HepG2 (cell line): ENCODE results near the gene NSMCE1. TPM values are rescaled to one million over a fixed set of nuclear protein-coding genes. Genes with fewer than 3 reads are reported as not detected.

Experiments
- BCL6 ChIP-seq: IDR thresholded peaks from 2 replicates; pipeline ENCODE4 v1.6.1; 2016; ENCODE audit warnings: missing genetic modification reagents, missing compliant biosample characterization
- CEBPB ChIP-seq: IDR thresholded peaks from 2 replicates; pipeline ENCODE4 v1.6.1; 2011; ENCODE audit warnings: low read depth, low read length, improper control_type of control experiment, borderline replicate concordance
- DR1 ChIP-seq: sonication (generic); formaldehyde crosslinking; IDR thresholded peaks from 2 replicates; pipeline ENCODE4 v1.8.0; 2021; ENCODE audit warnings: mild to moderate bottlenecking, missing genetic modification reagents, inconsistent platforms
- FOXM1 ChIP-seq: sonication (generic); formaldehyde crosslinking; IDR thresholded peaks from 2 replicates; pipeline ENCODE4 v1.5.0; 2020; ENCODE audit warnings: missing genetic modification reagents
- HOXA3 ChIP-seq: sonication (generic); formaldehyde crosslinking; IDR thresholded peaks from 2 replicates; pipeline ENCODE4 v1.5.0; 2020; ENCODE audit warnings: missing genetic modification reagents
- HOXD1 ChIP-seq: sonication (generic); formaldehyde crosslinking; IDR thresholded peaks from 2 replicates; pipeline ENCODE4 v1.5.0; 2020; ENCODE audit warnings: missing genetic modification reagents
- NRL ChIP-seq: sonication (generic); formaldehyde crosslinking; IDR thresholded peaks from 2 replicates; pipeline ENCODE4 v1.5.0; 2020; ENCODE audit warnings: missing genetic modification reagents, mild to moderate bottlenecking, moderate library complexity, borderline replicate concordance
- PAF1 ChIP-seq: IDR thresholded peaks from 2 replicates; pipeline ENCODE4 v1.6.1; 2016; ENCODE audit warnings: missing genetic modification reagents, missing compliant biosample characterization
- PHF20 ChIP-seq: sonication (generic); formaldehyde crosslinking; IDR thresholded peaks from 2 replicates; pipeline ENCODE4 v1.5.0; 2020; ENCODE audit warnings: mild to moderate bottlenecking, missing genetic modification reagents
- STAG1 ChIP-seq: sonication (generic); formaldehyde crosslinking; IDR thresholded peaks from 2 replicates; pipeline ENCODE4 v1.4.0; 2020; ENCODE audit warnings: missing genetic modification reagents
- TOPORS ChIP-seq: sonication (generic); formaldehyde crosslinking; IDR thresholded peaks from 2 replicates; pipeline ENCODE4 v1.8.0; 2023; ENCODE audit warnings: mild to moderate bottlenecking, missing genetic modification reagents
- ZNF12 ChIP-seq: sonication (generic); formaldehyde crosslinking; IDR thresholded peaks from 2 replicates; pipeline ENCODE4 v1.5.0; 2020; ENCODE audit warnings: missing genetic modification reagents
- ZNF382 ChIP-seq: sonication (generic); formaldehyde crosslinking; IDR thresholded peaks from 2 replicates; pipeline ENCODE4 v1.5.0; 2020; ENCODE audit warnings: missing genetic modification reagents, mild to moderate bottlenecking, borderline replicate concordance
- ZNF607 ChIP-seq: sonication (generic); formaldehyde crosslinking; IDR thresholded peaks from 2 replicates; pipeline ENCODE4 v1.5.1; 2020; ENCODE audit warnings: missing genetic modification reagents, mild to moderate bottlenecking, borderline replicate concordance
- ZNF629 ChIP-seq: sonication (generic); formaldehyde crosslinking; conservative IDR thresholded peaks from 2 replicates; pipeline ENCODE4 v1.5.0; 2020; ENCODE audit warnings: missing genetic modification reagents
- polyA plus RNA-seq, 8 experiments: library from polyadenylated mRNA; depleted of rRNA in 3 of 8; stranded (reverse) in 7 of 8; unstranded in 1 of 8; fragments of >200 nt; fragmentation: Illumina TruSeq in 4 of 8; extraction: Trizol in 4 of 8; gene quantifications; 2 replicates each; pipeline versions ENCODE4 v1.2.1 to v1.2.3, GENCODE V29; 2011 to 2016; ENCODE audit warnings: low read depth in 4 of 8, missing spikeins in 1 of 8, mixed read lengths in 1 of 8; ENCODE audit not compliant: insufficient read depth in 1 of 8
- total RNA-seq, 5 experiments: library from RNA; depleted of rRNA; stranded (reverse); fragments of >200 nt; fragmentation: Illumina TruSeq; extraction: Trizol; gene quantifications; 2 replicates each; pipeline ENCODE4 v1.2.3, GENCODE V29; 2016; ENCODE audit warnings: low read depth in 1 of 5
- TF ChIP-seq, protein P1 (sequence below), 2 experiments: sonication (generic) in 1 of 2; formaldehyde crosslinking in 1 of 2; IDR thresholded peaks; 2 replicates each; pipeline versions ENCODE4 v1.5.1 to v1.6.1; 2011 to 2020; ENCODE audit warnings: borderline replicate concordance in 1 of 2, low read depth in 1 of 2, low read length in 1 of 2, mild to moderate bottlenecking in 1 of 2, missing genetic modification reagents in 1 of 2, moderate library complexity in 1 of 2
- TF ChIP-seq, protein P2 (sequence below): sonication (generic); formaldehyde crosslinking; IDR thresholded peaks from 2 replicates; pipeline ENCODE4 v1.4.0; 2020; ENCODE audit warnings: low read depth, missing genetic modification reagents
- TF ChIP-seq, protein P3 (sequence below): sonication (generic); formaldehyde crosslinking; IDR thresholded peaks from 2 replicates; pipeline ENCODE4 v1.4.0; 2020; ENCODE audit warnings: mild to moderate bottlenecking, missing genetic modification reagents
- TF ChIP-seq, protein P4 (sequence below): sonication (generic); formaldehyde crosslinking; IDR thresholded peaks from 2 replicates; pipeline ENCODE4 v1.8.0; 2022; ENCODE audit warnings: mild to moderate bottlenecking, missing genetic modification reagents, moderate library complexity
- TF ChIP-seq, protein P5 (sequence below): IDR thresholded peaks from 2 replicates; pipeline ENCODE4 v1.6.1; 2016; ENCODE audit warnings: mild to moderate bottlenecking

Gene NSMCE1
- total and polyA plus RNA-seq, 2 of the 13 experiments (the other 11 are each of a cell fraction or from before 2014, with no cell fraction given) = 42.7 to 52.9 TPM

DNA sequence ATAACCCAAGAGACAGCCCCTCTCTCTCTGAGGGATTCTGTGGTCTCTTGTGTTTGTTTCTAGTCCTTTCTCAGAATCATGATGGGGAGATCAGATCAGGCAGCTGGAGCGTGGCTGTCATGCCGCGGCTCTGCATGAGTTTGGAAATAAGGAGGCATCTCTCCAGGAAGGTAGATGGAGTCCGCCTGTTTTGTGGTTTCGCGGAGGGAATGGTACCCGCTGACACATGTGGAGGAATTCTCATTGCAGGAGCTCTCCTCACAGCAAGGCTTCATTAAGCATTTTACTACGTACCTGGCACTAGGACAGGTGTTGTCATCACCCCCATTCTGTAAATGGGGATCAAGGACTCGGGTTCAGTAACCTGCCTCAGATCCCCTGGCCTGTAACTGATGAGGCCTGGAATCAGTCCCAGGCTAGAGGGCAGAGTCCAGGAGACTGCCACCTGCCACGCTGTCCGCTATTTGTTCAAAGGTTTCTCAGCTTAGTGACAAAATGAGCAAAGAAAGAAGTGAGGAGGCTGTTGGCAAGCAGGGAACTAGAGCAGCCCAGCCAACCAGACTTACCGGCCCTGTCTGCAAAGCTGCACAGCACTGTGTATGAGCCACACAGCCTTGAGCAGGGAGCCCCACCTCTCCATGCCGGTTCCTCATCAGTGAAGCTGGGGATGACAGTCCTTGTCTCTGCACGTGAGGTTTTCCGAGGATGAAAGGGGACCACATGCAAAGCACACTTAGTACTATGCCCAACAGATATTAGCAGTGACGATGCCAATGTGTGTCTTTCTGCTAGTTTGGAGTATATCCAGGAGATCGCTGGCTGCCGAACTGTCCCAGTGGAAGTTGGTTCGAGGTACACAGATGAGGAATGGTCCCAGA, 54.2 kb downstream of the NSMCE1 start (continued):
- TF ChIP-seq, protein P1, sequence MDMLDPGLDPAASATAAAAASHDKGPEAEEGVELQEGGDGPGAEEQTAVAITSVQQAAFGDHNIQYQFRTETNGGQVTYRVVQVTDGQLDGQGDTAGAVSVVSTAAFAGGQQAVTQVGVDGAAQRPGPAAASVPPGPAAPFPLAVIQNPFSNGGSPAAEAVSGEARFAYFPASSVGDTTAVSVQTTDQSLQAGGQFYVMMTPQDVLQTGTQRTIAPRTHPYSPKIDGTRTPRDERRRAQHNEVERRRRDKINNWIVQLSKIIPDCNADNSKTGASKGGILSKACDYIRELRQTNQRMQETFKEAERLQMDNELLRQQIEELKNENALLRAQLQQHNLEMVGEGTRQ (IDR thresholded peaks at IDR 0.05; ENCODE audit: low read depth, low read length) = no peak
- TF ChIP-seq, protein P1 (CRISPR knock-in tag; IDR thresholded peaks at IDR 0.05; ENCODE audit: borderline replicate concordance) = no peak
- TF ChIP-seq ZNF12 (no peak), PAF1 (CRISPR knock-in tag) (no peak), NRL (CRISPR knock-in tag) (no peak), TOPORS (no peak), ZNF607 (CRISPR knock-in tag) (peak; percentile 56; the same call in 1 of the 2 replicates), DR1 (no peak), BCL6 (no peak), HOXD1 (CRISPR knock-in tag) (no peak), ZNF629 (0 out of 2 replicates have a peak, but pooled peaks have one; percentile 19), ZNF382 (CRISPR knock-in tag) (no peak), PHF20 (no peak), FOXM1 (no peak), HOXA3 (peak; percentile 53; the same call in 1 of the 2 replicates), STAG1 (CRISPR knock-in tag) (peak; percentile 12; the same call in 1 of the 2 replicates), CEBPB (no peak)
- TF ChIP-seq, protein P2, sequence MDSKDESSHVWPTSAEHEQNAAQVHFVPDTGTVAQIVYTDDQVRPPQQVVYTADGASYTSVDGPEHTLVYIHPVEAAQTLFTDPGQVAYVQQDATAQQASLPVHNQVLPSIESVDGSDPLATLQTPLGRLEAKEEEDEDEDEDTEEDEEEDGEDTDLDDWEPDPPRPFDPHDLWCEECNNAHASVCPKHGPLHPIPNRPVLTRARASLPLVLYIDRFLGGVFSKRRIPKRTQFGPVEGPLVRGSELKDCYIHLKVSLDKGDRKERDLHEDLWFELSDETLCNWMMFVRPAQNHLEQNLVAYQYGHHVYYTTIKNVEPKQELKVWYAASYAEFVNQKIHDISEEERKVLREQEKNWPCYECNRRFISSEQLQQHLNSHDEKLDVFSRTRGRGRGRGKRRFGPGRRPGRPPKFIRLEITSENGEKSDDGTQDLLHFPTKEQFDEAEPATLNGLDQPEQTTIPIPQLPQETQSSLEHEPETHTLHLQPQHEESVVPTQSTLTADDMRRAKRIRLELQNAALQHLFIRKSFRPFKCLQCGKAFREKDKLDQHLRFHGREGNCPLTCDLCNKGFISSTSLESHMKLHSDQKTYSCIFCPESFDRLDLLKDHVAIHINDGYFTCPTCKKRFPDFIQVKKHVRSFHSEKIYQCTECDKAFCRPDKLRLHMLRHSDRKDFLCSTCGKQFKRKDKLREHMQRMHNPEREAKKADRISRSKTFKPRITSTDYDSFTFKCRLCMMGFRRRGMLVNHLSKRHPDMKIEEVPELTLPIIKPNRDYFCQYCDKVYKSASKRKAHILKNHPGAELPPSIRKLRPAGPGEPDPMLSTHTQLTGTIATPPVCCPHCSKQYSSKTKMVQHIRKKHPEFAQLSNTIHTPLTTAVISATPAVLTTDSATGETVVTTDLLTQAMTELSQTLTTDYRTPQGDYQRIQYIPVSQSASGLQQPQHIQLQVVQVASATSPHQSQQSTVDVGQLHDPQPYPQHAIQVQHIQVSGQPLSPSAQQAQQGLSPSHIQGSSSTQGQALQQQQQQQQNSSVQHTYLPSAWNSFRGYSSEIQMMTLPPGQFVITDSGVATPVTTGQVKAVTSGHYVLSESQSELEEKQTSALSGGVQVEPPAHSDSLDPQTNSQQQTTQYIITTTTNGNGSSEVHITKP (CRISPR knock-in tag) = no peak
- TF ChIP-seq, protein P3, sequence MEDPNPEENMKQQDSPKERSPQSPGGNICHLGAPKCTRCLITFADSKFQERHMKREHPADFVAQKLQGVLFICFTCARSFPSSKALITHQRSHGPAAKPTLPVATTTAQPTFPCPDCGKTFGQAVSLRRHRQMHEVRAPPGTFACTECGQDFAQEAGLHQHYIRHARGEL (CRISPR knock-in tag) = no peak
- TF ChIP-seq, protein P4, sequence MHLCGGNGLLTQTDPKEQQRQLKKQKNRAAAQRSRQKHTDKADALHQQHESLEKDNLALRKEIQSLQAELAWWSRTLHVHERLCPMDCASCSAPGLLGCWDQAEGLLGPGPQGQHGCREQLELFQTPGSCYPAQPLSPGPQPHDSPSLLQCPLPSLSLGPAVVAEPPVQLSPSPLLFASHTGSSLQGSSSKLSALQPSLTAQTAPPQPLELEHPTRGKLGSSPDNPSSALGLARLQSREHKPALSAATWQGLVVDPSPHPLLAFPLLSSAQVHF (CRISPR knock-in tag) = no peak
- TF ChIP-seq, protein P5, sequence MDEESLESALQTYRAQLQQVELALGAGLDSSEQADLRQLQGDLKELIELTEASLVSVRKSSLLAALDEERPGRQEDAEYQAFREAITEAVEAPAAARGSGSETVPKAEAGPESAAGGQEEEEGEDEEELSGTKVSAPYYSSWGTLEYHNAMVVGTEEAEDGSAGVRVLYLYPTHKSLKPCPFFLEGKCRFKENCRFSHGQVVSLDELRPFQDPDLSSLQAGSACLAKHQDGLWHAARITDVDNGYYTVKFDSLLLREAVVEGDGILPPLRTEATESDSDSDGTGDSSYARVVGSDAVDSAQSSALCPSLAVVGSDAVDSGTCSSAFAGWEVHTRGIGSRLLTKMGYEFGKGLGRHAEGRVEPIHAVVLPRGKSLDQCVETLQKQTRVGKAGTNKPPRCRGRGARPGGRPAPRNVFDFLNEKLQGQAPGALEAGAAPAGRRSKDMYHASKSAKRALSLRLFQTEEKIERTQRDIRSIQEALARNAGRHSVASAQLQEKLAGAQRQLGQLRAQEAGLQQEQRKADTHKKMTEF (CRISPR knock-in tag) = peak; percentile 58; the same call in 1 of the 2 replicates
